ENCODE measurements around the gene PGBD4. TPM values are rescaled to one million over a fixed set of nuclear protein-coding genes. Genes with fewer than 3 reads are reported as not detected.

Gene PGBD4
- 1 to 10 TPM; 1.2 to 1.3 TPM for total RNA-seq

DNA sequence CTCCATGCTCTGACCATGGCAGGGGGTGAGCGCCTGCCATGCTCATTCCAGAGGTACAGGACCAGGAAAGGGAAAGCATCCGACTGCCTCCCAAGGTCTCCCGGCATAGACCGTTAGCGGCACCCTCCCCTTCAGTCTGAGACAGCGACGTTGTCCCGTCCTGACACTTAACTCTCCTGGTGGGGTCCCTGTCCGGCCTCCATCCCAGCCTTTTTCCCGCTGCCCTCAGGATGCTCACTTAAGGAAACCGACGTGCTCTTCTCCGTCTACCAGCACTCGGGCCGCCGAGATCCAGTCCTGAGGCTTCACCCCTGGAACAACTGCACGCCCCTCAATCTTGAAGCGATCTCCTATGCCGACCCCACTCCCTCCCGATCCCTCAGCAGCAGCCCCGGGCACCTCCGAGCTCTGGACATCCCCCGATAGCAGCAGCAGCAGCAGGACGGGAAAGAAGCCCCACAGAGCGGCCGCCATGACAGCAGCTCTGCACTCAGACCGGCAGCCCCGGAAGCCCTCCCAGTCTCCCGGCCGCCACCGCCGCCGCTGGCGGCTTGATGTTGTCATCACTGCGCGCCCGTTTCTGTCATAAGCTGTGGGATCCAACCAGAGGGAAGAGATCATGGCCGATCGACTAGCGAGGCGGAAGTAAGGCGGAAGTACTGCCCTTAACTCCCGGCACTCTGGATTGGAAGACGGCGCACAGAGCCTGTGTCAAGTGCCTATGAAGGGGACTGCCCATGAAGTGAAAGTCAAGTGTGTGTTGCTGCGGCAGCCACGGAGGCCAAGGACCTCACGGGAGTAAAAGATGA, at the start of gene PGBD4, which contains the start of gene EMC7:
Gene PGBD4 (plus strand): TSS at position 718 of the 809 bp plus-strand sequence. CDS start 449 bp downstream, outside the sequence.
Gene EMC7 (minus strand): TSS at position 497 of the 809 bp plus-strand sequence. CDS start 23 bp downstream, at position 474.
- intact Hi-C loops (cut with DNase I): loop anchor here (1.0 kb wide), 1 partner anchor 123 kb away; no protein-coding TSS in a partner anchor
- Histone ChIP-seq H3K4me3 (peak within 1 kb of the TSS; percentile 75 to 80), H3K36me3 (no peaks in the 10 kb centered on the region), H3K27ac (peak within 1 kb of the TSS; percentile 72 to 81), H3K4me1 (replicated peaks) (peaks cover 5% of the 10 kb centered on the region), H3K27me3 (replicated peaks; ENCODE audit: insufficient read depth) (no peaks in the 10 kb centered on the region), H3K9me3 (no peaks in the 10 kb centered on the region)
- TF ChIP-seq POLR2A (IDR thresholded peaks at IDR 0.05) (peak; percentile 70), POLR2AphosphoS5 (IDR thresholded peaks at IDR 0.05) (peak; percentile 99)
- TF ChIP-seq, protein P1, sequence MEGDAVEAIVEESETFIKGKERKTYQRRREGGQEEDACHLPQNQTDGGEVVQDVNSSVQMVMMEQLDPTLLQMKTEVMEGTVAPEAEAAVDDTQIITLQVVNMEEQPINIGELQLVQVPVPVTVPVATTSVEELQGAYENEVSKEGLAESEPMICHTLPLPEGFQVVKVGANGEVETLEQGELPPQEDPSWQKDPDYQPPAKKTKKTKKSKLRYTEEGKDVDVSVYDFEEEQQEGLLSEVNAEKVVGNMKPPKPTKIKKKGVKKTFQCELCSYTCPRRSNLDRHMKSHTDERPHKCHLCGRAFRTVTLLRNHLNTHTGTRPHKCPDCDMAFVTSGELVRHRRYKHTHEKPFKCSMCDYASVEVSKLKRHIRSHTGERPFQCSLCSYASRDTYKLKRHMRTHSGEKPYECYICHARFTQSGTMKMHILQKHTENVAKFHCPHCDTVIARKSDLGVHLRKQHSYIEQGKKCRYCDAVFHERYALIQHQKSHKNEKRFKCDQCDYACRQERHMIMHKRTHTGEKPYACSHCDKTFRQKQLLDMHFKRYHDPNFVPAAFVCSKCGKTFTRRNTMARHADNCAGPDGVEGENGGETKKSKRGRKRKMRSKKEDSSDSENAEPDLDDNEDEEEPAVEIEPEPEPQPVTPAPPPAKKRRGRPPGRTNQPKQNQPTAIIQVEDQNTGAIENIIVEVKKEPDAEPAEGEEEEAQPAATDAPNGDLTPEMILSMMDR (IDR thresholded peaks at IDR 0.05): peak in 2 of 4 experiments; percentile 12 to 36
- peak; percentile 99 for DNase-seq (ENCODE audit: low spot score)
- under 1% methylated on average over 34 of the region's 48 CpGs for WGBS

DNA sequence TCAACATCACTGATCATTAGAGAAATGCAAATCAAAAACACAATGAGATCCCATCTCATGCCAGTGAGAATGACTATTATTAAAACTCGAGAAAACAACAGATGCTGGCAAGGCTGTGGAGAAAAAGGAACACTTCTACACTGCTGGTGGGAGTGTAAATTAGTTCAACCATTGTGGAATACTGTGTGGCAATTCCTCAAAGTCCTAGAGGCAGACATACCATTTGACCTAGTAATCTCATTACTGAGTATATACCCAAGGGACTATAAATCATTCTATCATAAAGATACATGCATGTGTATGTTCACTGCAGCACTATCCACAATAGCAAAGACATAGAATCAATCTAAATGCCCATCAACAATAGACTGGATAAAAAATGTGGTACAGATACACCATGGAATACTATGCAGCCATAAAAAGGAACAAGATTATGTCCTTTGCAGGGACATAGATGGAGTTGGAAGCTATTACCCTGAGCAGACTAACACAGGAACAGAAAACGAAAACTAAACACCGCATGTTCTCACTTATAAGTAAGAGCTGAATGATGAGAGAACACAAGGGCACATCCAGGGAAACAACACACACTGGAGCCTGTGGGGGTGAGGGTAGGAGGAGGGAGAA, 47.7 kb upstream of the PGBD4 start:
- no peak for DNase-seq (ENCODE audit: low spot score)
- no peaks in the 10 kb centered on the region for H3K36me3 ChIP-seq
- H3K9me3 ChIP-seq: no peaks in the 10 kb centered on the region
- 93% methylated on average over 3 of the region's 3 CpGs for WGBS
- H3K27me3 ChIP-seq (replicated peaks; ENCODE audit: insufficient read depth): no peaks in the 10 kb centered on the region
- H3K4me1 ChIP-seq (replicated peaks): no peaks in the 10 kb centered on the region
- intact Hi-C loops (cut with DNase I): no loop called here
- no peak overlapping the region for H3K27ac ChIP-seq
- TF ChIP-seq POLR2AphosphoS5 (IDR thresholded peaks at IDR 0.05): no peak
- no peak for TF ChIP-seq POLR2A (IDR thresholded peaks at IDR 0.05)
- TF ChIP-seq, protein P1 (IDR thresholded peaks at IDR 0.05): no peak
- no peak overlapping the region for H3K4me3 ChIP-seq

DNA sequence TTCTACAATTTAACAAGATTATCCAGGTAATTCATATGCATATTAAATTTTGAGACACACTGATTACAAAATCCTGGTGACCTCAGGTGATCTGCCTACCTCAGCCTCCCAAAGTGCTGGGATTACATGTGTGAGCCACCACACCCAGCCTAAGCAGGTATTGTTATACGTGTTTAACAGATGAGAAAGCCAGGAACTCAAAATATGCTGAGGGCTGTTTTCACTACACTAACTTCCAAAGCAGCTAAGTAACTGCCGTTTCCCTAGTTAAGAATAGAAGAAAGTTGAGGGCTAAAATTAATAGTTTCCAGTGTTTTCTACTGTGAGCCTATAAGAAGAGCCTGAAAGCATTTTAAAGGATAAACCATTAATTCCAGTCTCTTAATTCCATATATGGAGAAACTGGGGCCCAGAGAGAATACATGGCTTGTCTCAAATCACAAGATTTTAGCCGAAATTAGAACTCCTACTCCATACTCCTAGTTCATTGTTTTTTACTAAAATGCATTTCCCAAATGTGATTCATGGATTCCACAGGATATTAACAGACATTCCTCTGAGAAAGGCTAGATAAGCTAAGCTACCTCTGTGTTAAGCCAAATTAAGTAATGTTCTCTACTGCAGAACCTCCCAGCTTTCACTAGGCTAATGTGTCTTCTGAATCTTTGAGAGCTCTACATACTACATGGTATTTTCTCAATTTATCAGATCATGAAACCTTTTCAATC, 45.9 kb upstream of the PGBD4 start:
- H3K4me3 ChIP-seq: no peak overlapping the region
- H3K9me3 ChIP-seq: no peaks in the 10 kb centered on the region
- 73% methylated on average over 3 of the region's 3 CpGs for WGBS
- no peak for DNase-seq (ENCODE audit: low spot score)
- H3K36me3 ChIP-seq: no peaks in the 10 kb centered on the region
- no peaks in the 10 kb centered on the region for H3K4me1 ChIP-seq (replicated peaks)
- no peaks in the 10 kb centered on the region for H3K27me3 ChIP-seq (replicated peaks; ENCODE audit: insufficient read depth)
- TF ChIP-seq POLR2AphosphoS5 (IDR thresholded peaks at IDR 0.05): no peak
- H3K27ac ChIP-seq: no peak overlapping the region
- intact Hi-C loops (cut with DNase I): no loop called here

DNA sequence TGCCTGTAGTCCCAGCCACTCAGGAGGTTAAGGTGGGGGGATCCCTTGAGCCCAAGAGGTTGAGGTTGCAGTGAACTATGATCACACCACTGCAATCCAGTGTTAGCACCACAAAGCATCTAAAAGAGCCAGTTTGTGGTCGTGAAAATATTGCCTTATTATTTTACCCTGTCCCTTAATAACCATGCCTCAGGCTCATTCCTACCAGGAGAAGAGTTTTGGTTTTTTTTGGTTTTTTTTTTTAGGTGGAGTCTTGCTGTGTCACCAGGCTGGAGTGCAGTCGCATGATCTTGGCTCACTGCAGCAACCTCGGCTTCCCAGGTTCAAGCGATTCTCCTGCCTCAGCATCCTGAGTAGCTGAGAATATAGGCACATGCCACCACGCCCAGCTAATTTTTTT, 45.0 kb upstream of the PGBD4 start:
- WGBS: 81% methylated on average over 5 of the region's 5 CpGs
- no peak for DNase-seq (ENCODE audit: low spot score)

More for the DNA sequence above, 45.0 kb upstream of the PGBD4 start:
- Histone ChIP-seq H3K36me3 (no peaks in the 10 kb centered on the region), H3K9me3 (no peaks in the 10 kb centered on the region), H3K4me3 (no peak overlapping the region), H3K4me1 (replicated peaks) (no peaks in the 10 kb centered on the region), H3K27ac (no peak overlapping the region), H3K27me3 (replicated peaks; ENCODE audit: insufficient read depth) (no peaks in the 10 kb centered on the region)
- TF ChIP-seq POLR2AphosphoS5 (IDR thresholded peaks at IDR 0.05) (no peak), POLR2A (IDR thresholded peaks at IDR 0.05) (no peak)
- TF ChIP-seq, protein P1 (IDR thresholded peaks at IDR 0.05): no peak
- intact Hi-C loops (cut with DNase I): no loop called here

Measured in prostate gland (tissue), 2 donors.